ENCODE measurements around the gene CDH20. TPM values are rescaled to one million over a fixed set of nuclear protein-coding genes. Genes with fewer than 3 reads are reported as not detected.
"Not testable (repeated sequence)": the region's sequence is repeated elsewhere in the genome, so short reads cannot be mapped to it uniquely, and the experiment has no call there.

Gene CDH20
- polyA plus RNA-seq, 2 of the 4 experiments (the other 2 are of a cell fraction), result not detected

- no peak for ATAC-seq
- POLR2A ChIA-PET, result no interaction called here
Observed at GRCh38 chr18:61368001-61368400, 34.8 kb downstream of the CDH20 start.

GRCh38 chr18:61369671-61370070 lies 36.4 kb downstream of the CDH20 start:
- DNase-seq (ENCODE audit: low read depth in 1 of 2, low spot score in 1 of 2); ATAC-seq; FAIRE-seq; H3K4me2 ChIP-seq; POLR2A ChIA-PET; CTCF ChIA-PET; H3K4me3 ChIP-seq; H3K9me3 ChIP-seq; H3K27ac ChIP-seq; H3K4me1 ChIP-seq: not testable (repeated sequence)
- 7% methylated on average over 4 of the region's 4 CpGs for whole genome bisulfite sequencing (ENCODE audit: missing lambda C conversion rate)

More at GRCh38 chr18:61368001-61368400, 34.8 kb downstream of the CDH20 start:
- CTCF ChIA-PET, result no interaction called here
- Histone ChIP-seq H3K4me3 (no peak overlapping the region), H3K4me1 (no peaks in the 10 kb centered on the region), H3K9me3 (no peaks in the 10 kb centered on the region), H3K4me2 (no peak overlapping the region), H3K27ac (no peak overlapping the region)
- no peak for DNase-seq (ENCODE audit: low read depth in 1 of 2, low spot score in 1 of 2)
- WGBS (ENCODE audit: missing lambda C conversion rate), result 0% methylated on average over 2 of the region's 2 CpGs
- no peak for FAIRE-seq
- TF ChIP-seq POLR2A (IDR thresholded peaks at IDR 0.05; ENCODE audit: low read length), result no peak
- TF ChIP-seq FOXS1 (CRISPR knock-in tag; IDR thresholded peaks at IDR 0.05), result no peak
- TF ChIP-seq MAZ (IDR thresholded peaks at IDR 0.05; ENCODE audit: borderline replicate concordance, low read depth, low read length), result no peak
- TF ChIP-seq, protein P1, sequence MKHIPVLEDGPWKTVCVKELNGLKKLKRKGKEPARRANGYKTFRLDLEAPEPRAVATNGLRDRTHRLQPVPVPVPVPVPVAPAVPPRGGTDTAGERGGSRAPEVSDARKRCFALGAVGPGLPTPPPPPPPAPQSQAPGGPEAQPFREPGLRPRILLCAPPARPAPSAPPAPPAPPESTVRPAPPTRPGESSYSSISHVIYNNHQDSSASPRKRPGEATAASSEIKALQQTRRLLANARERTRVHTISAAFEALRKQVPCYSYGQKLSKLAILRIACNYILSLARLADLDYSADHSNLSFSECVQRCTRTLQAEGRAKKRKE (CRISPR knock-in tag; IDR thresholded peaks at IDR 0.05; ENCODE audit: low read depth), result no peak
- TF ChIP-seq, protein P2, sequence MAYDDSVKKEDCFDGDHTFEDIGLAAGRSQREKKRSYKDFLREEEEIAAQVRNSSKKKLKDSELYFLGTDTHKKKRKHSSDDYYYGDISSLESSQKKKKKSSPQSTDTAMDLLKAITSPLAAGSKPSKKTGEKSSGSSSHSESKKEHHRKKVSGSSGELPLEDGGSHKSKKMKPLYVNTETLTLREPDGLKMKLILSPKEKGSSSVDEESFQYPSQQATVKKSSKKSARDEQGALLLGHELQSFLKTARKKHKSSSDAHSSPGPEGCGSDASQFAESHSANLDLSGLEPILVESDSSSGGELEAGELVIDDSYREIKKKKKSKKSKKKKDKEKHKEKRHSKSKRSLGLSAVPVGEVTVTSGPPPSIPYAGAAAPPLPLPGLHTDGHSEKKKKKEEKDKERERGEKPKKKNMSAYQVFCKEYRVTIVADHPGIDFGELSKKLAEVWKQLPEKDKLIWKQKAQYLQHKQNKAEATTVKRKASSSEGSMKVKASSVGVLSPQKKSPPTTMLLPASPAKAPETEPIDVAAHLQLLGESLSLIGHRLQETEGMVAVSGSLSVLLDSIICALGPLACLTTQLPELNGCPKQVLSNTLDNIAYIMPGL (CRISPR knock-in tag; IDR thresholded peaks at IDR 0.05; ENCODE audit: borderline replicate concordance), result no peak
- TF ChIP-seq, protein P3, sequence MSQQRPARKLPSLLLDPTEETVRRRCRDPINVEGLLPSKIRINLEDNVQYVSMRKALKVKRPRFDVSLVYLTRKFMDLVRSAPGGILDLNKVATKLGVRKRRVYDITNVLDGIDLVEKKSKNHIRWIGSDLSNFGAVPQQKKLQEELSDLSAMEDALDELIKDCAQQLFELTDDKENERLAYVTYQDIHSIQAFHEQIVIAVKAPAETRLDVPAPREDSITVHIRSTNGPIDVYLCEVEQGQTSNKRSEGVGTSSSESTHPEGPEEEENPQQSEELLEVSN (IDR thresholded peaks at IDR 0.05; ENCODE audit: borderline replicate concordance, low read depth), result no peak
- TF ChIP-seq POLR2AphosphoS2 (conservative IDR thresholded peaks at IDR 0.05; ENCODE audit: low read length), result no peak
- TF ChIP-seq, protein P4, sequence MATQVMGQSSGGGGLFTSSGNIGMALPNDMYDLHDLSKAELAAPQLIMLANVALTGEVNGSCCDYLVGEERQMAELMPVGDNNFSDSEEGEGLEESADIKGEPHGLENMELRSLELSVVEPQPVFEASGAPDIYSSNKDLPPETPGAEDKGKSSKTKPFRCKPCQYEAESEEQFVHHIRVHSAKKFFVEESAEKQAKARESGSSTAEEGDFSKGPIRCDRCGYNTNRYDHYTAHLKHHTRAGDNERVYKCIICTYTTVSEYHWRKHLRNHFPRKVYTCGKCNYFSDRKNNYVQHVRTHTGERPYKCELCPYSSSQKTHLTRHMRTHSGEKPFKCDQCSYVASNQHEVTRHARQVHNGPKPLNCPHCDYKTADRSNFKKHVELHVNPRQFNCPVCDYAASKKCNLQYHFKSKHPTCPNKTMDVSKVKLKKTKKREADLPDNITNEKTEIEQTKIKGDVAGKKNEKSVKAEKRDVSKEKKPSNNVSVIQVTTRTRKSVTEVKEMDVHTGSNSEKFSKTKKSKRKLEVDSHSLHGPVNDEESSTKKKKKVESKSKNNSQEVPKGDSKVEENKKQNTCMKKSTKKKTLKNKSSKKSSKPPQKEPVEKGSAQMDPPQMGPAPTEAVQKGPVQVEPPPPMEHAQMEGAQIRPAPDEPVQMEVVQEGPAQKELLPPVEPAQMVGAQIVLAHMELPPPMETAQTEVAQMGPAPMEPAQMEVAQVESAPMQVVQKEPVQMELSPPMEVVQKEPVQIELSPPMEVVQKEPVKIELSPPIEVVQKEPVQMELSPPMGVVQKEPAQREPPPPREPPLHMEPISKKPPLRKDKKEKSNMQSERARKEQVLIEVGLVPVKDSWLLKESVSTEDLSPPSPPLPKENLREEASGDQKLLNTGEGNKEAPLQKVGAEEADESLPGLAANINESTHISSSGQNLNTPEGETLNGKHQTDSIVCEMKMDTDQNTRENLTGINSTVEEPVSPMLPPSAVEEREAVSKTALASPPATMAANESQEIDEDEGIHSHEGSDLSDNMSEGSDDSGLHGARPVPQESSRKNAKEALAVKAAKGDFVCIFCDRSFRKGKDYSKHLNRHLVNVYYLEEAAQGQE (IDR thresholded peaks at IDR 0.05), result no peak
- TF ChIP-seq ESRRA (IDR thresholded peaks at IDR 0.05; ENCODE audit: borderline replicate concordance, low read length), result no peak
- no peak for TF ChIP-seq CBX2 (IDR thresholded peaks at IDR 0.05; ENCODE audit: borderline replicate concordance, low read depth)
- TF ChIP-seq GATA3 (IDR thresholded peaks at IDR 0.05; ENCODE audit: borderline replicate concordance), result no peak
- no peak for TF ChIP-seq SREBF2 (IDR thresholded peaks at IDR 0.05)
- TF ChIP-seq HOXB13 (CRISPR knock-in tag; IDR thresholded peaks at IDR 0.05; ENCODE audit: low read depth), result no peak
- TF ChIP-seq BHLHE40 (IDR thresholded peaks at IDR 0.05; ENCODE audit: low read depth, low read length), result no peak
- no peak for TF ChIP-seq RARB (CRISPR knock-in tag; IDR thresholded peaks at IDR 0.05)
- TF ChIP-seq PBX3 (IDR thresholded peaks at IDR 0.05), result no peak

Measured in A549 (cell line).